Neural progenitor cell (in vitro differentiated cells): Measurements from ENCODE around the gene GPR22. TPM values are rescaled to one million over a fixed set of nuclear protein-coding genes. Genes with fewer than 3 reads are reported as not detected.

ENCODE experiments used
- DNase-seq: peaks from one replicate; pipeline ENCODE4 v3.0.0-alpha.2; 2016; ENCODE audit warnings: low spot score
- H2AFZ ChIP-seq: fragments of 200-600 bp; sonication (generic); replicated peaks from 2 replicates; pipeline ENCODE4 v1.6.1; 2016; ENCODE audit warnings: antibody characterized with exemption
- H3F3A ChIP-seq: fragments of 200-600 bp; sonication (generic); 2 replicates; pipeline ENCODE4 v1.6.1; 2016; ENCODE audit warnings: antibody characterized with exemption, low read depth
- H3K27ac ChIP-seq: fragments of 200-600 bp; sonication (generic); 2 replicates; pipeline ENCODE4 v1.5.1; 2016; ENCODE audit warnings: mild to moderate bottlenecking
- H3K27me3 ChIP-seq: fragments of 200-600 bp; sonication (generic); 2 replicates; pipeline ENCODE4 v1.6.1; 2016; ENCODE audit warnings: mild to moderate bottlenecking, moderate library complexity
- H3K36me3 ChIP-seq: fragments of 200-600 bp; sonication (generic); 2 replicates; pipeline ENCODE4 v1.5.1; 2016
- H3K4me1 ChIP-seq: fragments of 200-600 bp; sonication (generic); 2 replicates; pipeline ENCODE4 v1.6.1; 2016; ENCODE audit warnings: mixed run types
- H3K4me2 ChIP-seq: fragments of 200-600 bp; sonication (generic); 2 replicates; pipeline ENCODE4 v1.6.1; 2016
- H3K4me3 ChIP-seq: fragments of 200-600 bp; sonication (generic); 2 replicates; pipeline ENCODE4 v1.5.1; 2016
- H3K79me2 ChIP-seq: fragments of 200-600 bp; sonication (generic); 2 replicates; pipeline ENCODE4 v1.6.1; 2016; ENCODE audit warnings: low read depth
- H3K9ac ChIP-seq: fragments of 200-600 bp; sonication (generic); 2 replicates; pipeline ENCODE4 v1.6.1; 2016
- H3K9me3 ChIP-seq: fragments of 200-600 bp; sonication (generic); 2 replicates; pipeline ENCODE4 v1.5.1; 2016; ENCODE audit warnings: low read depth
- H4K20me1 ChIP-seq: fragments of 200-600 bp; sonication (generic); 2 replicates; pipeline ENCODE4 v1.6.1; 2016; ENCODE audit warnings: low read depth
- H3K27ac Mint-ChIP-seq: 3 replicates; pipeline ENCODE4 v1.8.0; 2021; ENCODE audit warnings: mixed read lengths
- H3K27me3 Mint-ChIP-seq: 2 replicates; pipeline ENCODE4 v1.8.0; 2022; ENCODE audit warnings: low read depth, mild to moderate bottlenecking, inconsistent platforms, moderate library complexity, mixed read lengths; ENCODE audit not compliant: insufficient read depth
- H3K36me3 Mint-ChIP-seq: 3 replicates; pipeline ENCODE4 v1.8.0; 2021; ENCODE audit warnings: mixed read lengths
- H3K4me1 Mint-ChIP-seq: 3 replicates; pipeline ENCODE4 v1.8.0; 2021; ENCODE audit warnings: mixed read lengths
- H3K4me3 Mint-ChIP-seq: 3 replicates; pipeline ENCODE4 v1.8.0; 2021; ENCODE audit warnings: mild to moderate bottlenecking, moderate library complexity, mixed read lengths
- H3K9me3 Mint-ChIP-seq: 3 replicates; pipeline ENCODE4 v1.8.0; 2020; ENCODE audit warnings: mixed read lengths
- CTCF ChIP-seq: fragments of 200-600 bp; sonication (generic); IDR thresholded peaks from 2 replicates; pipeline ENCODE4 v1.5.1; 2017; ENCODE audit warnings: antibody characterized with exemption, mild to moderate bottlenecking
- EZH2 ChIP-seq: fragments of 200-600 bp; sonication (generic); IDR thresholded peaks from 2 replicates; pipeline ENCODE4 v1.6.1; 2017; ENCODE audit warnings: antibody characterized with exemption, mild to moderate bottlenecking, moderate library complexity
- EZH2phosphoT487 ChIP-seq: fragments of 200-600 bp; sonication (generic); IDR thresholded peaks from 2 replicates; pipeline ENCODE4 v1.6.1; 2017; ENCODE audit warnings: antibody characterized with exemption
- total RNA-seq: library from RNA; depleted of rRNA; stranded (reverse); fragments of >200 nt; gene quantifications from 2 replicates; pipeline ENCODE4 v1.2.3, GENCODE V29; 2015; ENCODE audit warnings: low replicate concordance

The GPR22 gene
- total RNA-seq, 1 donor from 2014 or later = not detected

- Mint-ChIP-seq H3K4me1 (no peaks in the 10 kb centered on the region), H3K36me3 (peaks cover 1% of the 10 kb centered on the region), H3K4me3 (no peak overlapping the region), H3K27ac (no peak overlapping the region), H3K9me3 (no peaks in the 10 kb centered on the region), H3K27me3 (no peaks in the 10 kb centered on the region)
- H4K20me1 ChIP-seq = no peaks in the 10 kb centered on the region
- H3K4me3 ChIP-seq = no peak overlapping the region
- DNase-seq = no peak
- no peak overlapping the region for H3K27ac ChIP-seq
- H2AFZ ChIP-seq = no peak overlapping the region
- H3K79me2 ChIP-seq = no peaks in the 10 kb centered on the region
- H3F3A ChIP-seq = no peaks in the 10 kb centered on the region
- no peaks in the 10 kb centered on the region for H3K4me1 ChIP-seq
- H3K9me3 ChIP-seq = no peaks in the 10 kb centered on the region
- no peak for TF ChIP-seq CTCF
- no peak for TF ChIP-seq EZH2
- TF ChIP-seq EZH2phosphoT487 = no peak
- H3K9ac ChIP-seq = no peak overlapping the region
- H3K4me2 ChIP-seq = no peak overlapping the region
- H3K27me3 ChIP-seq = no peaks in the 10 kb centered on the region
- no peaks in the 10 kb centered on the region for H3K36me3 ChIP-seq
These were observed 28.1 kb upstream of the GPR22 start for GRCh38 chr7:107441581-107442422.

- Mint-ChIP-seq H3K4me3 (no peak overlapping the region), H3K9me3 (no peaks in the 10 kb centered on the region), H3K36me3 (peaks cover 1% of the 10 kb centered on the region), H3K27ac (no peak overlapping the region), H3K27me3 (no peaks in the 10 kb centered on the region), H3K4me1 (no peaks in the 10 kb centered on the region)
- no peaks in the 10 kb centered on the region for H3K36me3 ChIP-seq
- no peaks in the 10 kb centered on the region for H4K20me1 ChIP-seq
- no peak for TF ChIP-seq CTCF
- no peaks in the 10 kb centered on the region for H3K9me3 ChIP-seq
- H3K9ac ChIP-seq = no peak overlapping the region
- no peak overlapping the region for H2AFZ ChIP-seq
- no peak overlapping the region for H3K27ac ChIP-seq
- H3K27me3 ChIP-seq = no peaks in the 10 kb centered on the region
- no peaks in the 10 kb centered on the region for H3K4me1 ChIP-seq
- H3K79me2 ChIP-seq = no peaks in the 10 kb centered on the region
- no peaks in the 10 kb centered on the region for H3F3A ChIP-seq
- no peak overlapping the region for H3K4me3 ChIP-seq
- H3K4me2 ChIP-seq = no peak overlapping the region
- DNase-seq = no peak
These were observed 27.2 kb upstream of the GPR22 start for GRCh38 chr7:107442678-107443077.

- Histone ChIP-seq H3K9ac (no peak overlapping the region), H2AFZ (no peak overlapping the region), H4K20me1 (no peaks in the 10 kb centered on the region), H3K27me3 (no peaks in the 10 kb centered on the region), H3K27ac (no peak overlapping the region), H3K4me2 (no peak overlapping the region), H3F3A (no peaks in the 10 kb centered on the region), H3K9me3 (no peaks in the 10 kb centered on the region), H3K4me3 (no peak overlapping the region), H3K36me3 (no peaks in the 10 kb centered on the region), H3K79me2 (no peaks in the 10 kb centered on the region), H3K4me1 (no peaks in the 10 kb centered on the region)
- TF ChIP-seq CTCF (no peak), EZH2 (no peak), EZH2phosphoT487 (no peak)
- H3K27ac Mint-ChIP-seq = no peak overlapping the region
- DNase-seq = no peak
- no peaks in the 10 kb centered on the region for H3K27me3 Mint-ChIP-seq
- H3K4me1 Mint-ChIP-seq = no peaks in the 10 kb centered on the region
- H3K4me3 Mint-ChIP-seq = no peak overlapping the region
- H3K9me3 Mint-ChIP-seq = no peaks in the 10 kb centered on the region
- H3K36me3 Mint-ChIP-seq = peaks cover 1% of the 10 kb centered on the region
These were observed 23.3 kb upstream of the GPR22 start for GRCh38 chr7:107446531-107446930.
